Measurements from ENCODE around the gene PHAF1. TPM values are rescaled to one million over a fixed set of nuclear protein-coding genes. Genes with fewer than 3 reads are reported as not detected.

The PHAF1 gene
- total and polyA plus RNA-seq, 4 donors, result 26.6 to 42.4 (median 28.4) TPM

GRCh38 chr16:67170949-67171649 is 61.4 kb downstream of the PHAF1 start:
- no peaks in the 10 kb centered on the region for H3K9me3 ChIP-seq (ENCODE audit: control insufficient read depth in 4 of 4, low read length in 3 of 4)
- peaks cover 0 to 2% (median 0%) of the 10 kb centered on the region in 4 donors for H3K36me3 ChIP-seq (ENCODE audit: control insufficient read depth in 4 of 4, insufficient read depth in 3 of 4, low read depth in 1 of 4, low read length in 3 of 4)
- WGBS, result 67% methylated on average over 14 of the region's 14 CpGs
- DNase-seq (ENCODE audit: low spot score), result no peak
- peak overlapping the region; percentile 13 to 65 for H3K9ac ChIP-seq (ENCODE audit: low read depth in 1 of 2, low read length in 2 of 2)
- TF ChIP-seq NR2F2 (IDR thresholded peaks at IDR 0.05), result peak; percentile 26
- no peak for TF ChIP-seq GABPA (IDR thresholded peaks at IDR 0.05 in 1 of 2, conservative IDR thresholded peaks at IDR 0.05 in 1 of 2)
- H3K4me1 ChIP-seq (ENCODE audit: control insufficient read depth in 4 of 4, insufficient read depth in 4 of 4, low read length in 3 of 4), result peaks cover 11 to 26% (median 19%) of the 10 kb centered on the region in 4 donors
- no peaks in the 10 kb centered on the region for H3K27me3 ChIP-seq (ENCODE audit: control insufficient read depth in 4 of 4, insufficient read depth in 4 of 4, low read length in 3 of 4)
- H3K4me3 ChIP-seq (ENCODE audit: low read depth in 1 of 3, low read length in 3 of 3), result peak overlapping the region in 1 of 3 donors; percentile 60
- peak overlapping the region in 1 of 2 donors; percentile 60 for H3K27ac ChIP-seq (ENCODE audit: low read depth in 1 of 2, low read length in 2 of 2)

- 89% methylated on average over 1 of the region's 1 CpG for WGBS
- DNase-seq (ENCODE audit: low spot score), result no peak
- Histone ChIP-seq H3K4me3 (ENCODE audit: low read depth in 1 of 3, low read length in 3 of 3) (no peak overlapping the region), H3K36me3 (ENCODE audit: control insufficient read depth in 4 of 4, insufficient read depth in 3 of 4, low read depth in 1 of 4, low read length in 3 of 4) (no peaks in the 10 kb centered on the region), H3K27me3 (ENCODE audit: control insufficient read depth in 4 of 4, insufficient read depth in 4 of 4, low read length in 3 of 4) (no peaks in the 10 kb centered on the region), H3K27ac (ENCODE audit: low read depth in 1 of 2, low read length in 2 of 2) (peak overlapping the region; percentile 66 to 71), H3K4me1 (ENCODE audit: control insufficient read depth in 4 of 4, insufficient read depth in 4 of 4, low read length in 3 of 4) (peaks cover 13 to 33% (median 23%) of the 10 kb centered on the region in 4 donors), H3K9ac (ENCODE audit: low read depth in 1 of 2, low read length in 2 of 2) (peak overlapping the region in 1 of 2 donors; percentile 60), H3K9me3 (ENCODE audit: control insufficient read depth in 4 of 4, low read length in 3 of 4) (no peaks in the 10 kb centered on the region)
- no peak for TF ChIP-seq ATF3 (IDR thresholded peaks at IDR 0.05)
- TF ChIP-seq HNF4G (IDR thresholded peaks at IDR 0.05), result no peak
- TF ChIP-seq CTCF (IDR thresholded peaks at IDR 0.05; ENCODE audit: low read depth, low read length, missing input control), result no peak
- no peak for TF ChIP-seq JUND (IDR thresholded peaks at IDR 0.05)
- TF ChIP-seq MAX (IDR thresholded peaks at IDR 0.05), result no peak
- TF ChIP-seq ZBTB33 (IDR thresholded peaks at IDR 0.05), result no peak
- no peak for TF ChIP-seq HNF4A (conservative IDR thresholded peaks at IDR 0.05)
- TF ChIP-seq NR2F2 (IDR thresholded peaks at IDR 0.05), result no peak
- no peak for TF ChIP-seq TAF1 (conservative IDR thresholded peaks at IDR 0.05)
- no peak for TF ChIP-seq FOXA1 (IDR thresholded peaks at IDR 0.05)
- no peak for TF ChIP-seq FOXA2 (IDR thresholded peaks at IDR 0.05)
- no peak for TF ChIP-seq RAD21 (IDR thresholded peaks at IDR 0.05)
- TF ChIP-seq GABPA (IDR thresholded peaks at IDR 0.05 in 1 of 2, conservative IDR thresholded peaks at IDR 0.05 in 1 of 2), result no peak
- no peak for TF ChIP-seq SP1 (IDR thresholded peaks at IDR 0.05)
Observed at GRCh38 chr16:67173323-67173722, 63.6 kb downstream of the PHAF1 start.
